SK-N-SH (cell line): ENCODE results near the gene ABLIM1. TPM values are rescaled to one million over a fixed set of nuclear protein-coding genes. Genes with fewer than 3 reads are reported as not detected.

Experiments used
- CTCF ChIA-PET: fragments of 300-600, 350-600 bp; formaldehyde crosslinking; extraction: SDS; loops from one replicate; lab custom pipeline; 2021; lab: Yijun Ruan, JAX
- POLR2A ChIA-PET: fragments of 350-600 bp; sonication (Branson Sonifier 250); formaldehyde crosslinking; extraction: SDS; loops from one replicate; lab custom pipeline; 2020; ENCODE audit warnings: antibody characterized with exemption, inconsistent platforms; lab: Yijun Ruan, JAX
- DNase-seq: peaks from one replicate; pipeline ENCODE4 v3.0.0; 2012
- H2AFZ ChIP-seq: fragments of 200-600 bp; sonication (generic); 2 replicates; pipeline ENCODE4 v1.8.1; 2016; ENCODE audit warnings: antibody characterized with exemption, mild to moderate bottlenecking, low read depth
- H3F3A ChIP-seq: fragments of 200-600 bp; sonication (generic); replicated peaks from 2 replicates; pipeline ENCODE3; 2016; ENCODE audit warnings: antibody characterized with exemption, mild to moderate bottlenecking; ENCODE audit not compliant: insufficient read depth
- H3K27ac ChIP-seq, 2 experiments: fragments of 200-500 bp in 1 of 2; fragments of 200-600 bp in 1 of 2; sonication (Bioruptor generic) in 1 of 2; sonication (generic), shearing (Covaris generic) in 1 of 2; 2 replicates each; pipeline versions ENCODE4 v1.5.1 to v1.6.1; 2014 to 2016; ENCODE audit warnings: low read depth in 2 of 2, inconsistent platforms in 1 of 2, low read length in 1 of 2, mild to moderate bottlenecking in 1 of 2, mixed read lengths in 1 of 2
- H3K27me3 ChIP-seq: fragments of 200-600 bp; sonication (generic), shearing (Covaris generic); 2 replicates; pipeline ENCODE4 v1.6.1; 2016; ENCODE audit warnings: mixed run types; ENCODE audit not compliant: insufficient read depth
- H3K36me3 ChIP-seq, 2 experiments: fragments of 200-500 bp in 1 of 2; fragments of 200-600 bp in 1 of 2; sonication (Bioruptor generic) in 1 of 2; sonication (generic) in 1 of 2; replicated peaks in 1 of 2; 2 replicates each; pipeline versions ENCODE3 to v1.5.1; 2014 to 2016; ENCODE audit warnings: low read length in 1 of 2, mild to moderate bottlenecking in 1 of 2; ENCODE audit not compliant: insufficient read depth in 2 of 2, control insufficient read depth in 1 of 2
- H3K4me1 ChIP-seq, 2 experiments: fragments of 200-500 bp in 1 of 2; fragments of 200-600 bp in 1 of 2; sonication (Bioruptor generic) in 1 of 2; sonication (generic), shearing (Covaris generic) in 1 of 2; 2 replicates each; pipeline versions ENCODE4 v1.5.1 to v1.6.1; 2014 to 2016; ENCODE audit warnings: low read depth in 1 of 2, low read length in 1 of 2, mixed run types in 1 of 2; ENCODE audit not compliant: insufficient read depth in 2 of 2, control insufficient read depth in 1 of 2
- H3K4me2 ChIP-seq: fragments of 200-600 bp; sonication (generic), shearing (Covaris generic); 2 replicates; pipeline ENCODE4 v1.6.1; 2017; ENCODE audit warnings: mixed run types
- H3K4me3 ChIP-seq, 2 experiments: fragments of 200-500 bp in 1 of 2; fragments of 200-600 bp in 1 of 2; sonication (Bioruptor generic) in 1 of 2; sonication (generic), shearing (Covaris generic) in 1 of 2; 2 replicates each; pipeline versions ENCODE4 v1.5.1 to v1.8.1; 2014 to 2016; ENCODE audit warnings: low read depth in 2 of 2, inconsistent platforms in 1 of 2, low read length in 1 of 2, mild to moderate bottlenecking in 1 of 2, mixed read lengths in 1 of 2, moderate library complexity in 1 of 2
- H3K79me2 ChIP-seq: fragments of 200-600 bp; sonication (generic); 2 replicates; pipeline ENCODE4 v1.8.1; 2017; ENCODE audit warnings: mild to moderate bottlenecking; ENCODE audit not compliant: insufficient read depth
- H3K9ac ChIP-seq: fragments of 200-600 bp; sonication (generic); 2 replicates; pipeline ENCODE4 v1.6.1; 2017; ENCODE audit warnings: mixed run types
- H3K9me2 ChIP-seq: fragments of 200-600 bp; sonication (generic); 2 replicates; pipeline ENCODE4 v1.6.1; 2017; ENCODE audit warnings: mixed run types
- H3K9me3 ChIP-seq: fragments of 200-600 bp; sonication (generic); 2 replicates; pipeline ENCODE4 v1.6.1; 2017; ENCODE audit warnings: mixed run types, mild to moderate bottlenecking, moderate library complexity
- H4K20me1 ChIP-seq: fragments of 200-600 bp; sonication (generic); 2 replicates; pipeline ENCODE4 v1.6.1; 2017; ENCODE audit warnings: mild to moderate bottlenecking, mixed run types; ENCODE audit not compliant: insufficient read depth
- ELF1 ChIP-seq: IDR thresholded peaks from 2 replicates; pipeline ENCODE4 v1.4.0; 2012
- JUND ChIP-seq: IDR thresholded peaks from 2 replicates; pipeline ENCODE4 v1.4.0; 2012
- MAX ChIP-seq: IDR thresholded peaks from 2 replicates; pipeline ENCODE4 v1.4.0; 2012; ENCODE audit warnings: low read depth
- MEF2A ChIP-seq: IDR thresholded peaks from 2 replicates; pipeline ENCODE4 v1.4.0; 2012; ENCODE audit warnings: low read depth, borderline replicate concordance
- PBX3 ChIP-seq: IDR thresholded peaks from 2 replicates; pipeline ENCODE4; 2012
- RCOR1 ChIP-seq: fragments of 150-350 bp; IDR thresholded peaks from 2 replicates; pipeline ENCODE4 v1.6.1; 2017; ENCODE audit warnings: antibody characterized with exemption, low read length
- RXRA ChIP-seq: IDR thresholded peaks from 2 replicates; pipeline ENCODE4 v1.4.0; 2012; ENCODE audit warnings: low read depth, mild to moderate bottlenecking, borderline replicate concordance
- SMC3 ChIP-seq: IDR thresholded peaks from 2 replicates; pipeline ENCODE4 v1.6.1; 2012; ENCODE audit warnings: low read depth, low read length, improper control_type of control experiment
- TAF1 ChIP-seq: IDR thresholded peaks from 2 replicates; pipeline ENCODE4 v1.6.1; 2012; ENCODE audit warnings: low read depth, mild to moderate bottlenecking, low read length, moderate library complexity, borderline replicate concordance
- TCF12 ChIP-seq: IDR thresholded peaks from 2 replicates; pipeline ENCODE4 v1.4.0; 2012
- WGBS: methylation state at CpG from one replicate; pipeline ENCODE4 v1.1.6; 2017; ENCODE audit warnings: low lambda C conversion rate; 5-methylcytosine and 5-hydroxymethylcytosine counted together
- polyA plus RNA-seq, 3 experiments: library from polyadenylated mRNA; depleted of rRNA; stranded (reverse); fragments of >200 nt; gene quantifications; 2 replicates each; pipeline ENCODE4 v1.2.3, GENCODE V29; 2012
- TF ChIP-seq, protein P1 (sequence below): fragments of 150-350 bp; IDR thresholded peaks from 2 replicates; pipeline ENCODE4 v1.6.1; 2017; ENCODE audit warnings: antibody characterized with exemption, low read length, low read depth, borderline replicate concordance
- TF ChIP-seq, protein P2 (sequence below): IDR thresholded peaks from 2 replicates; pipeline ENCODE4 v1.4.0; 2012; ENCODE audit warnings: low read depth, borderline replicate concordance

ABLIM1 gene
- polyA plus RNA-seq, 1 of the 3 experiments (the other 2 are of a cell fraction) = 16.1 TPM

DNA sequence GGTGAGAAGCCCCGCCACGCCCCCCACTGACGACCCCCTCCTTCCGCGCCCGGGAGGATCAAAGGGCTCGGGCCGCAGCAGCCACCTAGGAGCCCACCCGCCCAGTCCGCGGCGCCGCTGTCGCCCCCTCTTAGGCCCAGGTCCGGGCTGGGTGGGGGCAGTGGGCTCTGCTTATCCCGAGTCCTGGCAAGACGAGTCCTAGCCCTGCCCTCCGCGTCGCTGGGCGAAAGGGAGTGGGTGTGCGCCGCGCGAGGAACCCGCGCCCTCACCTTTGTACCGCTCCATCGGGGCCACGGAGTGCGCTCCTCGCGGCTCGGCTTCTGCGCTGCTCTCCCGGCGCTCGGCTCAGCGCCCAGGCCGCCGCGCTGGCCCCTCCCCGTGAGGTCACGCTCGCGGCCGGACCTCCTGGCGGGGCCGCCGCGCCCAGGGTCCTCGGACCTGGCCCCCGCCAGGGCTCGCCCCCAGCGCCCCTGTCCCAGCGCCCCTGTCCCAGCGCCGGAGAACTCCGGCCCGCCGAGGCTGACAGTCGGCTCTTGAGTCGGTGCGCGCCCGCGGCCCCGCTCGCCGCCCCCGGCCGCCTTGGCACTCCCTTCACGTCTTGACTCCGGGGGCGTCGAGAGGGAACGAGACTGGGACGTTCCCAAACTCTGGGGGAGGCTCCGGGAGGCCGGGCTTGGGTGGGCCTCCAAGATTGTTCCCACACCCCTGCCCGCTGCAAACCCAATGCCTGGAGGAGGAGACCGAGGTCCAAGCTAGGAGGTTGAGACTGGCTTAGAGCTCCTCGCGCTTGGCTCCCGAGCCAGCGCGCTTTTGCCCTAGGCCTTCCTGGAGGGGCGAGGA is 253.7 kb downstream of the ABLIM1 start, which contains the start of gene AFAP1L2:
Gene AFAP1L2 (minus strand): TSS at position 332 of the 840 bp plus-strand sequence. CDS start 47 bp downstream, at position 285.
- peaks cover 0 to 7% of the 10 kb centered on the region in 2 experiments; a peak in 1 of 4 replicates for H3K4me1 ChIP-seq
- H3K4me2 ChIP-seq = peak within 1 kb of the TSS; percentile 29
- no peaks in the 10 kb centered on the region for H3K79me2 ChIP-seq
- CTCF ChIA-PET = interaction anchor here (0.7 to 4.3 kb wide), 5 partner anchors 9 to 300 kb away, joined by 3 to 30 read pairs (median 3); no protein-coding TSS in a partner anchor
- 0 out of 2 replicates have a peak within 1 kb of the TSS, but pooled peaks have one; percentile 29 for H2AFZ ChIP-seq
- H4K20me1 ChIP-seq = no peaks in the 10 kb centered on the region
- H3K36me3 ChIP-seq = no peaks in the 10 kb centered on the region
- 72% methylated on average over 5 of the region's 88 CpGs for WGBS
- H3K4me3 ChIP-seq = peak within 1 kb of the TSS in 1 of 2 experiments; percentile 43; a peak in 2 of 4 replicates
- H3K9ac ChIP-seq = no peak within 1 kb of the TSS
- no peak for TF ChIP-seq RXRA
- no peak for TF ChIP-seq PBX3
- no peak for TF ChIP-seq RCOR1
- no peak for TF ChIP-seq TCF12
- TF ChIP-seq, protein P1, sequence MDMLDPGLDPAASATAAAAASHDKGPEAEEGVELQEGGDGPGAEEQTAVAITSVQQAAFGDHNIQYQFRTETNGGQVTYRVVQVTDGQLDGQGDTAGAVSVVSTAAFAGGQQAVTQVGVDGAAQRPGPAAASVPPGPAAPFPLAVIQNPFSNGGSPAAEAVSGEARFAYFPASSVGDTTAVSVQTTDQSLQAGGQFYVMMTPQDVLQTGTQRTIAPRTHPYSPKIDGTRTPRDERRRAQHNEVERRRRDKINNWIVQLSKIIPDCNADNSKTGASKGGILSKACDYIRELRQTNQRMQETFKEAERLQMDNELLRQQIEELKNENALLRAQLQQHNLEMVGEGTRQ = no peak
- no peak for TF ChIP-seq MAX
- TF ChIP-seq ELF1 = no peak
- TF ChIP-seq, protein P2, sequence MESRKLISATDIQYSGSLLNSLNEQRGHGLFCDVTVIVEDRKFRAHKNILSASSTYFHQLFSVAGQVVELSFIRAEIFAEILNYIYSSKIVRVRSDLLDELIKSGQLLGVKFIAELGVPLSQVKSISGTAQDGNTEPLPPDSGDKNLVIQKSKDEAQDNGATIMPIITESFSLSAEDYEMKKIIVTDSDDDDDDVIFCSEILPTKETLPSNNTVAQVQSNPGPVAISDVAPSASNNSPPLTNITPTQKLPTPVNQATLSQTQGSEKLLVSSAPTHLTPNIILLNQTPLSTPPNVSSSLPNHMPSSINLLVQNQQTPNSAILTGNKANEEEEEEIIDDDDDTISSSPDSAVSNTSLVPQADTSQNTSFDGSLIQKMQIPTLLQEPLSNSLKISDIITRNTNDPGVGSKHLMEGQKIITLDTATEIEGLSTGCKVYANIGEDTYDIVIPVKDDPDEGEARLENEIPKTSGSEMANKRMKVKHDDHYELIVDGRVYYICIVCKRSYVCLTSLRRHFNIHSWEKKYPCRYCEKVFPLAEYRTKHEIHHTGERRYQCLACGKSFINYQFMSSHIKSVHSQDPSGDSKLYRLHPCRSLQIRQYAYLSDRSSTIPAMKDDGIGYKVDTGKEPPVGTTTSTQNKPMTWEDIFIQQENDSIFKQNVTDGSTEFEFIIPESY = no peak
- no peak for TF ChIP-seq JUND
- TF ChIP-seq SMC3 = no peak
- no peak for TF ChIP-seq MEF2A
- TF ChIP-seq TAF1 = no peak
- peaks cover 27% of the 10 kb centered on the region; the same call in 1 of the 2 replicates for H3K27me3 ChIP-seq
- peak; percentile 84 for DNase-seq
- no peaks in the 10 kb centered on the region for H3F3A ChIP-seq
- no peak within 1 kb of the TSS for H3K27ac ChIP-seq
- no peaks in the 10 kb centered on the region for H3K9me2 ChIP-seq
- POLR2A ChIA-PET = no interaction called here
- no peaks in the 10 kb centered on the region for H3K9me3 ChIP-seq
